ENCODE measurements around the gene FAM169A.
"Not testable (repeated sequence)": the region's sequence is repeated elsewhere in the genome, so short reads cannot be mapped to it uniquely, and the experiment has no call there.

DNA sequence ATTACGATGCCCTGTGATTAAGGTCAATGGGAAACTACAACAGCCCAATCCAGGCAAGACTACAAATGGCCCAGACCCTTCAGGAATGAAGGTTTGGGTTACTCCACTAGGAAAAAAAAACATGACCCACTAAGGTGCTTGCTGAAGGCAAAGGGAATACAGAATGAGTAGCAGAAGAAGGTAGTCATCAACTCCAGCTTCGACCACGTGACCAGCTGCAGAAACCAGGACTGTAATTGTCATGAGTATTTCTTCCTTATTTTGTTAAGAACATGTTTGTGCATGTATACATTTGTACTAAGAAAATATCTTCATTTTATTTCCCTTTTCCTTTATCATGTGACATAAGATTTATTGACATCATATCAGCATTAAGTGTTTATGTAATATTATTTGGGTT lies 74.5 kb downstream of the FAM169A start:
- TF ChIP-seq POLR2A, EP300 (IDR thresholded peaks at IDR 0.05): not testable (repeated sequence)
- TF ChIP-seq, protein P1, sequence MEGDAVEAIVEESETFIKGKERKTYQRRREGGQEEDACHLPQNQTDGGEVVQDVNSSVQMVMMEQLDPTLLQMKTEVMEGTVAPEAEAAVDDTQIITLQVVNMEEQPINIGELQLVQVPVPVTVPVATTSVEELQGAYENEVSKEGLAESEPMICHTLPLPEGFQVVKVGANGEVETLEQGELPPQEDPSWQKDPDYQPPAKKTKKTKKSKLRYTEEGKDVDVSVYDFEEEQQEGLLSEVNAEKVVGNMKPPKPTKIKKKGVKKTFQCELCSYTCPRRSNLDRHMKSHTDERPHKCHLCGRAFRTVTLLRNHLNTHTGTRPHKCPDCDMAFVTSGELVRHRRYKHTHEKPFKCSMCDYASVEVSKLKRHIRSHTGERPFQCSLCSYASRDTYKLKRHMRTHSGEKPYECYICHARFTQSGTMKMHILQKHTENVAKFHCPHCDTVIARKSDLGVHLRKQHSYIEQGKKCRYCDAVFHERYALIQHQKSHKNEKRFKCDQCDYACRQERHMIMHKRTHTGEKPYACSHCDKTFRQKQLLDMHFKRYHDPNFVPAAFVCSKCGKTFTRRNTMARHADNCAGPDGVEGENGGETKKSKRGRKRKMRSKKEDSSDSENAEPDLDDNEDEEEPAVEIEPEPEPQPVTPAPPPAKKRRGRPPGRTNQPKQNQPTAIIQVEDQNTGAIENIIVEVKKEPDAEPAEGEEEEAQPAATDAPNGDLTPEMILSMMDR (IDR thresholded peaks at IDR 0.05) = not testable (repeated sequence)
